WTC11 (cell line): ENCODE results near the gene RNF115. TPM values are rescaled to one million over a fixed set of nuclear protein-coding genes. Genes with fewer than 3 reads are reported as not detected.

Experiments
- ATAC-seq: fragments of 200-7000 bp; cut with Tn5 transposase; 2 replicates; pipeline ENCODE4 v1.10.0; 2021; ENCODE audit warnings: mild to moderate bottlenecking, moderate library complexity
- CTCF ChIA-PET: fragments of 300-600 bp; sonication (Branson Sonifier 250); formaldehyde crosslinking; loops from one replicate; lab custom pipeline; 2021; ENCODE audit warnings: antibody characterized with exemption; lab: Charles Lee
- POLR2A ChIA-PET: fragments of 350-600 bp; sonication (Branson Sonifier 250); formaldehyde crosslinking; loops from one replicate; lab custom pipeline; 2021; ENCODE audit warnings: antibody characterized with exemption; lab: Charles Lee
- DNase-seq: peaks from one replicate; pipeline ENCODE4 v3.0.0; 2021; ENCODE audit warnings: low spot score
- H3K27ac Mint-ChIP-seq: 2 replicates; pipeline ENCODE4 v1.8.0; 2021; ENCODE audit warnings: mixed read lengths
- H3K27me3 Mint-ChIP-seq: 2 replicates; pipeline ENCODE4 v1.8.0; 2021; ENCODE audit warnings: low read depth, mild to moderate bottlenecking, moderate library complexity, mixed read lengths
- H3K36me3 Mint-ChIP-seq: 2 replicates; pipeline ENCODE4 v1.8.0; 2021; ENCODE audit warnings: mixed read lengths
- H3K4me1 Mint-ChIP-seq: 2 replicates; pipeline ENCODE4 v1.8.0; 2022; ENCODE audit warnings: mixed read lengths
- H3K4me3 Mint-ChIP-seq: 2 replicates; pipeline ENCODE4 v1.8.0; 2021; ENCODE audit warnings: mild to moderate bottlenecking, moderate library complexity, mixed read lengths
- H3K9me3 Mint-ChIP-seq: 2 replicates; pipeline ENCODE4 v1.8.0; 2021; ENCODE audit warnings: mixed read lengths
- AR ChIP-seq: fragments of 250-450 bp; sonication (Bioruptor Pico); IDR thresholded peaks from 2 replicates; pipeline ENCODE4 v1.9.0; 2021; ENCODE audit warnings: mild to moderate bottlenecking
- ATF2 ChIP-seq: sonication (generic); formaldehyde crosslinking; IDR thresholded peaks from 2 replicates; pipeline ENCODE4 v1.8.1; 2022; ENCODE audit warnings: low read depth, missing genetic modification reagents, borderline replicate concordance
- ATF3 ChIP-seq: sonication (generic); formaldehyde crosslinking; conservative IDR thresholded peaks from 2 replicates; pipeline ENCODE4 v1.8.1; 2022; ENCODE audit warnings: mild to moderate bottlenecking, missing genetic modification reagents
- ATF6 ChIP-seq: sonication (generic); formaldehyde crosslinking; IDR thresholded peaks from 2 replicates; pipeline ENCODE4 v1.8.1; 2023; ENCODE audit warnings: mild to moderate bottlenecking, missing genetic modification reagents
- CREB1 ChIP-seq: sonication (generic); formaldehyde crosslinking; IDR thresholded peaks from 2 replicates; pipeline ENCODE4 v1.8.0; 2023; ENCODE audit warnings: mild to moderate bottlenecking, missing genetic modification reagents
- CREM ChIP-seq: sonication (generic); formaldehyde crosslinking; IDR thresholded peaks from 2 replicates; pipeline ENCODE4 v1.8.1; 2022; ENCODE audit warnings: mild to moderate bottlenecking, missing genetic modification reagents, moderate library complexity
- E2F5 ChIP-seq: sonication (generic); formaldehyde crosslinking; IDR thresholded peaks from 2 replicates; pipeline ENCODE4 v1.8.1; 2022; ENCODE audit warnings: mild to moderate bottlenecking, moderate library complexity, missing genetic modification reagents
- EMX1 ChIP-seq: fragments of 250-450 bp; sonication (Bioruptor Pico); IDR thresholded peaks from 2 replicates; pipeline ENCODE4 v1.8.0; 2021; ENCODE audit warnings: mild to moderate bottlenecking
- ETV6 ChIP-seq: sonication (generic); formaldehyde crosslinking; IDR thresholded peaks from 2 replicates; pipeline ENCODE4 v1.8.1; 2022; ENCODE audit warnings: mild to moderate bottlenecking, missing genetic modification reagents
- GABPB1 ChIP-seq: sonication (generic); formaldehyde crosslinking; IDR thresholded peaks from 2 replicates; pipeline ENCODE4 v1.8.1; 2023; ENCODE audit warnings: mild to moderate bottlenecking, missing genetic modification reagents
- JUN ChIP-seq: sonication (generic); formaldehyde crosslinking; IDR thresholded peaks from 2 replicates; pipeline ENCODE4 v1.8.0; 2023; ENCODE audit warnings: mild to moderate bottlenecking, missing genetic modification reagents
- NR3C1 ChIP-seq: sonication (generic); formaldehyde crosslinking; conservative IDR thresholded peaks from 2 replicates; pipeline ENCODE4 v1.8.1; 2023; ENCODE audit warnings: low read depth, mild to moderate bottlenecking, missing genetic modification reagents
- USF2 ChIP-seq: sonication (generic); formaldehyde crosslinking; IDR thresholded peaks from 2 replicates; pipeline ENCODE4 v1.8.1; 2023; ENCODE audit warnings: mild to moderate bottlenecking, missing genetic modification reagents, moderate library complexity
- ZBTB21 ChIP-seq: sonication (generic); formaldehyde crosslinking; IDR thresholded peaks from 2 replicates; pipeline ENCODE4 v1.8.1; 2023; ENCODE audit warnings: mild to moderate bottlenecking, missing genetic modification reagents, borderline replicate concordance
- ZNF317 ChIP-seq: sonication (generic); formaldehyde crosslinking; IDR thresholded peaks from 2 replicates; pipeline ENCODE4 v1.8.1; 2023; ENCODE audit warnings: low read depth, mild to moderate bottlenecking, moderate library complexity, missing genetic modification reagents, borderline replicate concordance
- ZNF416 ChIP-seq: fragments of 250-450 bp; sonication (Bioruptor Pico); IDR thresholded peaks from 2 replicates; pipeline ENCODE4 v1.9.0; 2021; ENCODE audit warnings: mild to moderate bottlenecking, inconsistent platforms
- total RNA-seq: library from RNA; stranded (reverse); gene quantifications from 3 replicates; pipeline ENCODE4 v1.2.3, GENCODE V29; 2021
- TF ChIP-seq, protein P1 (sequence below): fragments of 250-450 bp; sonication (Bioruptor Pico); conservative IDR thresholded peaks from 2 replicates; pipeline ENCODE4 v1.9.0; 2021; ENCODE audit warnings: mild to moderate bottlenecking
- TF ChIP-seq, protein P2 (sequence below): sonication (generic); formaldehyde crosslinking; IDR thresholded peaks from 2 replicates; pipeline ENCODE4 v1.8.1; 2022; ENCODE audit warnings: missing genetic modification reagents, borderline replicate concordance

RNF115 gene
- total RNA-seq, 1 experiment from 2014 or later, result 8.1 TPM

GRCh38 chr1:145757420-145757819 is 66.5 kb downstream of the RNF115 start (continued):
- TF ChIP-seq USF2, result no peak
- TF ChIP-seq, protein P1, sequence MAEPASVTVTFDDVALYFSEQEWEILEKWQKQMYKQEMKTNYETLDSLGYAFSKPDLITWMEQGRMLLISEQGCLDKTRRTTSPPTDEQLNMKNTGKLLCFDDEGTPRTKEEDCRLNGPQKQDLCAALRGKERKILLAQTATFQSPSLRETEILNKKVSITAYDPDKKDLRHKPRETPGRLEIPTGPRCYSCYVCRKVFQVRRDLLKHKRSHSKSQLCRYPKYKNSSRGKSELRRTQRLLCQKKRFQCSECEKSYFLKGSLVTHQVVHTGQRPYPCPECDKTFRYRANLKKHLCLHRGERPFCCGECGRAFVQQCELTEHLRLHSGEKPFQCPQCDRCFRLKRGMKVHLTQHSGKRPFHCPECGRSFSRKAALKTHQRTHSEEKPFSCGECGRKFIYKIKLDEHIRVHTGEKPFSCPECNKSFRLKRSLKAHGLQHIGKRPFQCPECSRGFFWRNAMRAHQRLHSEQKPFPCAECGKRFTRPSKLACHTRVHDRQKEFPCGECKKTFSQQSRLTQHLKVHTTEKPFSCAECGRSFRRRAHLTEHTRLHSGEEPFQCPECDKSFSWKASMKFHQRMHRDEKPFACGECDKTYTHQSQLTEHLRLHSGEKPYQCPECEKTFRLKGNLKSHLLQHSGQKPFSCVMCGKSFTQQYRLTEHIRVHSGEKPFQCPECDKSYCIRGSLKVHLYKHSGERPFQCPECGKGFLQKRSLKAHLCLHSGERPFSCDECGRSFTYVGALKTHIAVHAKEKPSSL (CRISPR knock-in tag), result no peak

- ChIA-PET CTCF (no interaction called here), POLR2A (no interaction called here)
- ATAC-seq (no peak), DNase-seq (no peak)
- no peak for TF ChIP-seq ATF2 (CRISPR knock-in tag)
- no peak for TF ChIP-seq AR (CRISPR knock-in tag)
- TF ChIP-seq E2F5, result no peak
- TF ChIP-seq CREM (CRISPR knock-in tag), result no peak
- TF ChIP-seq ETV6, result no peak
- no peak for TF ChIP-seq ZNF317 (CRISPR knock-in tag)
- no peak for TF ChIP-seq GABPB1 (CRISPR knock-in tag)
- no peak for TF ChIP-seq ATF3 (CRISPR knock-in tag)
- no peak for TF ChIP-seq ZNF416 (CRISPR knock-in tag)
- no peak for TF ChIP-seq CREB1
- no peak for TF ChIP-seq JUN
- TF ChIP-seq EMX1, result no peak
- no peak for TF ChIP-seq NR3C1 (CRISPR knock-in tag)
- no peak for TF ChIP-seq ZBTB21
- TF ChIP-seq, protein P2, sequence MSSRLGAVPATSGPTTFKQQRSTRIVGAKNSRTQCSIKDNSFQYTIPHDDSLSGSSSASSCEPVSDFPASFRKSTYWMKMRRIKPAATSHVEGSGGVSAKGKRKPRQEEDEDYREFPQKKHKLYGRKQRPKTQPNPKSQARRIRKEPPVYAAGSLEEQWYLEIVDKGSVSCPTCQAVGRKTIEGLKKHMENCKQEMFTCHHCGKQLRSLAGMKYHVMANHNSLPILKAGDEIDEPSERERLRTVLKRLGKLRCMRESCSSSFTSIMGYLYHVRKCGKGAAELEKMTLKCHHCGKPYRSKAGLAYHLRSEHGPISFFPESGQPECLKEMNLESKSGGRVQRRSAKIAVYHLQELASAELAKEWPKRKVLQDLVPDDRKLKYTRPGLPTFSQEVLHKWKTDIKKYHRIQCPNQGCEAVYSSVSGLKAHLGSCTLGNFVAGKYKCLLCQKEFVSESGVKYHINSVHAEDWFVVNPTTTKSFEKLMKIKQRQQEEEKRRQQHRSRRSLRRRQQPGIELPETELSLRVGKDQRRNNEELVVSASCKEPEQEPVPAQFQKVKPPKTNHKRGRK, result no peak
- TF ChIP-seq ATF6 (CRISPR knock-in tag), result no peak
- no peaks in the 10 kb centered on the region for H3K4me1 Mint-ChIP-seq
- no peak overlapping the region for H3K27ac Mint-ChIP-seq
- H3K9me3 Mint-ChIP-seq, result no peaks in the 10 kb centered on the region
- no peaks in the 10 kb centered on the region for H3K27me3 Mint-ChIP-seq
- no peak overlapping the region for H3K4me3 Mint-ChIP-seq
- H3K36me3 Mint-ChIP-seq, result peaks cover 5% of the 10 kb centered on the region; the same call in 1 of the 2 replicates
Observed at GRCh38 chr1:145751491-145752037, 72.3 kb downstream of the RNF115 start.
